ENCODE results near the gene IER5L.
"Not testable (repeated sequence)": the region's sequence is repeated elsewhere in the genome, so short reads cannot be mapped to it uniquely, and the experiment has no call there.

DNA sequence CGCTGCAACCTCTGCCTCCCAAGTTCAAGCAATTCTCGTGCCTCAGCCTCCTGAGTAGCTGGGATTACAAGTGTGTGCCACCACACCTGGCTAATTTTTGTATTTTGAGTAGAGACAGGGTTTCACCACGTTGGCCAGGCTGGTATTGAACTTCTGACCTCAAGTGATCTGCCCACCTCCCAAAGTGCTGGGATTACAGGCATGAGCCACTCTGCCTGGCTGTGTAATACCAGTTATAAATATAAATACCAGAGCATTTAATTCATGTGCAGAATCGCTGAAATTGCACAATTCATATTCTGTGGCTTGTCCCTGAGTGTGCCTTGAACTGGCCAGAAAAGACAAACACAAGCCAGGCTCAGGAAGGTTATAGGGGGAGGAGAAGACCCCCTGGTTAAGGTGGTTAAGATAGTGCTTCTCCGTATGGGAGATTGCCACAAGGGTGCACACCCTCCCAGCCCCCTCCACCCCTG, 14.8 kb downstream of the IER5L start:
- not testable (repeated sequence) for TF ChIP-seq CTCF, POLR2A (IDR thresholded peaks at IDR 0.05)
